ENCODE data around the gene PPP3CA. TPM values are rescaled to one million over a fixed set of nuclear protein-coding genes. Genes with fewer than 3 reads are reported as not detected.

The PPP3CA gene
- total and polyA plus RNA-seq, 4 donors: 13.5 to 72.0 (median 30.7) TPM

DNA sequence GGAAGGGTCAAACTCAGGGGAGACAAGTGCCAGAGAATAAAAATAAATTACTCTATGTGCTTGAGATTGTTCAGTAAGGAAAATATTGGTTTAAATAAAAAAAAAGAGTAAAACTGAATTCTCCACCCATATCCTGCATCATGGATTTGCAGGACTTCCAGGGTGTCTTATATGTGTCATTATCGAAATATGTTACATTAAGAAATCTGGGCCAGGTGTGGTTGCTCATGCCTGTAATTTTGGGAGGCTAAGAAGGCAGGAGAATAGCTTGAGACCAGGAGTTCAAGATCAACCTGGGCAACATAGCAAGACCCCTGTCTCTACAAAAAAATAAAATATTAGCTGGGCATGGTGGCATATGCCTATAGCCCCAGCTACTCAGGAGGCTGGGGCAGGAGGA, 104.9 kb downstream of the PPP3CA start:
- TF ChIP-seq CTCF (IDR thresholded peaks at IDR 0.05; ENCODE audit: control extremely low read depth, extremely low read depth): no peak
- Histone ChIP-seq H3K9ac (ENCODE audit: insufficient read depth in 1 of 2, low read length in 2 of 2) (no peak overlapping the region), H3K27ac (ENCODE audit: low read depth in 1 of 2, low read length in 1 of 2) (no peak overlapping the region), H3K27me3 (ENCODE audit: control insufficient read depth in 3 of 3, insufficient read depth in 3 of 3, low read length in 2 of 3) (no peaks in the 10 kb centered on the region), H3K4me3 (no peak overlapping the region), H3K36me3 (ENCODE audit: control insufficient read depth in 4 of 4, insufficient read depth in 4 of 4, low read length in 4 of 4) (no peaks in the 10 kb centered on the region), H3K4me1 (ENCODE audit: control insufficient read depth in 5 of 5, insufficient read depth in 5 of 5, low read length in 5 of 5) (peaks cover 0 to 5% (median 2%) of the 10 kb centered on the region in 5 donors), H3K9me3 (ENCODE audit: control insufficient read depth in 4 of 4, insufficient read depth in 3 of 4, low read length in 3 of 4) (no peaks in the 10 kb centered on the region)
- no peak for DNase-seq
- no peak for ATAC-seq (ENCODE audit: insufficient read depth, low FRiP score)
- WGBS, 2 donors: 90 to 98% methylated on average over 1 of the region's 1 CpG

- Histone ChIP-seq H3K4me3 (no peak overlapping the region), H3K9ac (ENCODE audit: insufficient read depth in 1 of 2, low read length in 2 of 2) (no peak overlapping the region), H3K9me3 (ENCODE audit: control insufficient read depth in 4 of 4, insufficient read depth in 3 of 4, low read length in 3 of 4) (no peaks in the 10 kb centered on the region), H3K27me3 (ENCODE audit: control insufficient read depth in 3 of 3, insufficient read depth in 3 of 3, low read length in 2 of 3) (no peaks in the 10 kb centered on the region), H3K4me1 (ENCODE audit: control insufficient read depth in 5 of 5, insufficient read depth in 5 of 5, low read length in 5 of 5) (peaks cover 0 to 3% (median 2%) of the 10 kb centered on the region in 5 donors), H3K27ac (ENCODE audit: low read depth in 1 of 2, low read length in 1 of 2) (no peak overlapping the region), H3K36me3 (ENCODE audit: control insufficient read depth in 4 of 4, insufficient read depth in 4 of 4, low read length in 4 of 4) (no peaks in the 10 kb centered on the region)
- ATAC-seq (ENCODE audit: insufficient read depth, low FRiP score) (no peak), DNase-seq (no peak)
- 90 to 94% methylated on average over 3 of the region's 3 CpGs for WGBS, 2 donors
- no peak for TF ChIP-seq CTCF (IDR thresholded peaks at IDR 0.05; ENCODE audit: control extremely low read depth, extremely low read depth)
Observed at GRCh38 chr4:101240099-101240498, 107.2 kb downstream of the PPP3CA start.

- 85 to 100% methylated on average over 1 of the region's 1 CpG for WGBS, 2 donors
- TF ChIP-seq CTCF (IDR thresholded peaks at IDR 0.05; ENCODE audit: control extremely low read depth, extremely low read depth): no peak
Observed at GRCh38 chr4:101239665-101240064, 107.7 kb downstream of the PPP3CA start.

DNA sequence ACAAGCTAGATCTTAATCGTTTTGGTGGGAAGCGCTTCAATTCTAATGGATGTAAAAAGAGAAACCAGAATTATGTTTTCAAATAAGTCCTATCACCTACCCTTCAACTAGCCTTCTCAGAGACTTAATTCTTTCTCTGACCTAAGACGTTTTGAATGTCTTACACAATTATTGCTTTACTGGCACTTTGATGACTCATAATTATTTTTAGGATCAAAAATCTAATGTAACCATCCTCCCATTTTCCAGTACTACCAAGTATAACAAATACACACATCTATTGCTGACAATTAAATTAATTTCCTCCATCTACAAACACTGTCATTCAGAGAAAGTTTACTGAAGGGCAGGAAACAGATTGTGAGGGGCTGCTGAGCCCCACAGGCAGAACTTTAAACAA, 108.6 kb downstream of the PPP3CA start:
- Histone ChIP-seq H3K9me3 (ENCODE audit: control insufficient read depth in 4 of 4, insufficient read depth in 3 of 4, low read length in 3 of 4) (no peaks in the 10 kb centered on the region), H3K27me3 (ENCODE audit: control insufficient read depth in 3 of 3, insufficient read depth in 3 of 3, low read length in 2 of 3) (no peaks in the 10 kb centered on the region), H3K4me1 (ENCODE audit: control insufficient read depth in 5 of 5, insufficient read depth in 5 of 5, low read length in 5 of 5) (peaks cover 0 to 3% (median 2%) of the 10 kb centered on the region in 5 donors), H3K36me3 (ENCODE audit: control insufficient read depth in 4 of 4, insufficient read depth in 4 of 4, low read length in 4 of 4) (no peaks in the 10 kb centered on the region), H3K4me3 (no peak overlapping the region), H3K9ac (ENCODE audit: insufficient read depth in 1 of 2, low read length in 2 of 2) (no peak overlapping the region), H3K27ac (ENCODE audit: low read depth in 1 of 2, low read length in 1 of 2) (no peak overlapping the region)
- TF ChIP-seq CTCF (IDR thresholded peaks at IDR 0.05; ENCODE audit: control extremely low read depth, extremely low read depth): no peak
- WGBS, 2 donors: 40 to 50% methylated on average over 3 of the region's 3 CpGs
- no peak for DNase-seq
- ATAC-seq (ENCODE audit: insufficient read depth, low FRiP score): no peak

More at GRCh38 chr4:101239665-101240064, 107.7 kb downstream of the PPP3CA start:
- DNase-seq (no peak), ATAC-seq (ENCODE audit: insufficient read depth, low FRiP score) (no peak)
- Histone ChIP-seq H3K27ac (ENCODE audit: low read depth in 1 of 2, low read length in 1 of 2) (no peak overlapping the region), H3K9me3 (ENCODE audit: control insufficient read depth in 4 of 4, insufficient read depth in 3 of 4, low read length in 3 of 4) (no peaks in the 10 kb centered on the region), H3K9ac (ENCODE audit: insufficient read depth in 1 of 2, low read length in 2 of 2) (no peak overlapping the region), H3K4me1 (ENCODE audit: control insufficient read depth in 5 of 5, insufficient read depth in 5 of 5, low read length in 5 of 5) (peaks cover 0 to 3% (median 2%) of the 10 kb centered on the region in 5 donors), H3K27me3 (ENCODE audit: control insufficient read depth in 3 of 3, insufficient read depth in 3 of 3, low read length in 2 of 3) (no peaks in the 10 kb centered on the region), H3K36me3 (ENCODE audit: control insufficient read depth in 4 of 4, insufficient read depth in 4 of 4, low read length in 4 of 4) (no peaks in the 10 kb centered on the region), H3K4me3 (no peak overlapping the region)
